Fibroblast of pulmonary artery (primary cell): ENCODE results near the gene SCGB3A1.

Source experiments
- DNase-seq: peaks from one replicate; pipeline ENCODE4 v3.0.0-alpha.2; 2010; ENCODE audit warnings: low read depth
- H3K4me3 ChIP-seq: replicated peaks from 2 replicates; pipeline ENCODE4 v1.5.1; 2011; ENCODE audit warnings: low read depth, mild to moderate bottlenecking, control low read depth, low read length, moderate library complexity
- CTCF ChIP-seq: IDR thresholded peaks from 2 replicates; pipeline ENCODE4 v1.5.1; 2011; ENCODE audit warnings: mild to moderate bottlenecking, control low read depth, low read length, inconsistent platforms; ENCODE audit errors: missing control alignments

Gene SCGB3A1

GRCh38 chr5:180604271-180604670, 13.0 kb upstream of the SCGB3A1 start:
- DNase-seq, result no peak
- TF ChIP-seq CTCF, result no peak
- no peak overlapping the region for H3K4me3 ChIP-seq

- no peak for TF ChIP-seq CTCF
- DNase-seq, result no peak
- no peak overlapping the region for H3K4me3 ChIP-seq
Measured at GRCh38 chr5:180603076-180603594, 11.8 kb upstream of the SCGB3A1 start.

GRCh38 chr5:180602481-180603075, 11.3 kb upstream of the SCGB3A1 start:
- no peak for TF ChIP-seq CTCF
- DNase-seq, result no peak
- H3K4me3 ChIP-seq, result no peak overlapping the region

GRCh38 chr5:180601591-180602480, 10.5 kb upstream of the SCGB3A1 start:
- no peak for DNase-seq
- no peak overlapping the region for H3K4me3 ChIP-seq
- TF ChIP-seq CTCF, result no peak

GRCh38 chr5:180600554-180601041, 9.3 kb upstream of the SCGB3A1 start:
- no peak overlapping the region for H3K4me3 ChIP-seq
- no peak for TF ChIP-seq CTCF
- no peak for DNase-seq

- no peak for TF ChIP-seq CTCF
- no peak for DNase-seq
Measured at GRCh38 chr5:180599981-180600553, 8.8 kb upstream of the SCGB3A1 start.

More at GRCh38 chr5:180599981-180600553, 8.8 kb upstream of the SCGB3A1 start:
- no peak overlapping the region for H3K4me3 ChIP-seq
